HG03432 (cell line): ENCODE measurements around the gene RIN2.
"Not testable (repeated sequence)": the region's sequence is repeated elsewhere in the genome, so short reads cannot be mapped to it uniquely, and the experiment has no call there.

Experiments
- ATAC-seq: cut with Tn5 transposase; IDR thresholded peaks from one replicate; pipeline ENCODE4 v1.9.1; 2021; ENCODE audit warnings: mild to moderate bottlenecking, moderate library complexity; ENCODE audit not compliant: unreplicated experiment

The RIN2 gene

GRCh38 chr20:19737025-19737424, 21.0 kb upstream of the RIN2 start:
- no peak for ATAC-seq

- ATAC-seq = no peak
Measured at GRCh38 chr20:19738951-19739350, 19.1 kb upstream of the RIN2 start.

- no peak for ATAC-seq
Measured at GRCh38 chr20:19739351-19739750, 18.7 kb upstream of the RIN2 start.

GRCh38 chr20:19740512-19740911, 17.5 kb upstream of the RIN2 start:
- ATAC-seq = no peak

- ATAC-seq = no peak
Measured at GRCh38 chr20:19741924-19742323, 16.1 kb upstream of the RIN2 start.

GRCh38 chr20:19742974-19743639, 15.0 kb upstream of the RIN2 start:
- no peak for ATAC-seq

- no peak for ATAC-seq
Measured at GRCh38 chr20:19743640-19743995, 14.4 kb upstream of the RIN2 start.

- ATAC-seq = no peak
Measured at GRCh38 chr20:19745106-19745505, 13.0 kb upstream of the RIN2 start.

GRCh38 chr20:19745584-19745983, 12.5 kb upstream of the RIN2 start:
- no peak for ATAC-seq

GRCh38 chr20:19746396-19746795, 11.7 kb upstream of the RIN2 start:
- no peak for ATAC-seq

GRCh38 chr20:19747903-19748302, 10.2 kb upstream of the RIN2 start:
- ATAC-seq = no peak

- no peak for ATAC-seq
Measured at GRCh38 chr20:19748681-19749080, 9.4 kb upstream of the RIN2 start.

- no peak for ATAC-seq
Measured at GRCh38 chr20:19749618-19750071, 8.4 kb upstream of the RIN2 start.

GRCh38 chr20:19750101-19750606, 7.9 kb upstream of the RIN2 start:
- ATAC-seq = no peak

- no peak for ATAC-seq
Measured at GRCh38 chr20:19750907-19751636, 7.0 kb upstream of the RIN2 start.

- not testable (repeated sequence) for ATAC-seq
Measured at GRCh38 chr20:19754201-19754600, 3.9 kb upstream of the RIN2 start.

- ATAC-seq = no peak
Measured at GRCh38 chr20:19756761-19757486, 1.1 kb upstream of the RIN2 start.

- ATAC-seq = no peak
Measured at GRCh38 chr20:19757487-19758132, 448 bp upstream of the RIN2 start.

- no peak for ATAC-seq
Measured at GRCh38 chr20:19758501-19759331, 658 bp downstream of the RIN2 start.

GRCh38 chr20:19760371-19760721, 2.3 kb downstream of the RIN2 start:
- ATAC-seq = no peak
